ENCODE results near the gene ASIC2.

Gene ASIC2

DNA sequence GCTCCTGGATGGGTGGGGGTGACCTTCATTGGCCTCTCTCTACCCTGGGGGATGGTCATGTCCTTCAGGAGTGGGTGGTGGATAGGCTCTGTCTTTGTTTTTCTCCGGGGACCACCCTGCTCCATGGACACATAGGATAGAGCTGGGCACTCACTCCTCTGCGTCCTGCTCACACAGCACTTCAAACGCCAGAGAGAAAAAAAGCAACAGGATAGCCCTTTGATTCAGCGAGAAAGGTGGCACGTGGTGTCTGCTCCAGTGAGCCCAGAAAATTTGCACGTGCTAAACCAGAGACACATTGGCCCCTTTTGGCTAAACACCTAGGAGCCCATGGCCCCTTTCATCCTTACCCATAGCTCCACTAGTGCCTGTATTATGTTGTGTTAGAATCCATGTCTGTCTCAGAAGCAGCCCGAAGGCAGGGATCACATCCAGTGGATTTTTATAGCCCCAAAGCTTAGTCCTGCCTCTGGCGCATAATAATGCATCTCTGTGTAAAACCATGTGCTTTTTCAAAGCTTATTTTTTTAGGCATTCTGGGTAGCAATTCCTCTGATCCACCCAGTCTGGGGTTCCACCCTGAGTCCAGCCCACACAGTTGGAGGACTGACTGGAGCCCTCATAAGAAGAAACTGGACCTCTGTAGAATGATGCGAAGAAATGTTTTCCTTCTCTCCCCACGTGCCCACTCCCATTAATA is 90.1 kb downstream of the ASIC2 start:
- DNase-seq = no peak

DNA sequence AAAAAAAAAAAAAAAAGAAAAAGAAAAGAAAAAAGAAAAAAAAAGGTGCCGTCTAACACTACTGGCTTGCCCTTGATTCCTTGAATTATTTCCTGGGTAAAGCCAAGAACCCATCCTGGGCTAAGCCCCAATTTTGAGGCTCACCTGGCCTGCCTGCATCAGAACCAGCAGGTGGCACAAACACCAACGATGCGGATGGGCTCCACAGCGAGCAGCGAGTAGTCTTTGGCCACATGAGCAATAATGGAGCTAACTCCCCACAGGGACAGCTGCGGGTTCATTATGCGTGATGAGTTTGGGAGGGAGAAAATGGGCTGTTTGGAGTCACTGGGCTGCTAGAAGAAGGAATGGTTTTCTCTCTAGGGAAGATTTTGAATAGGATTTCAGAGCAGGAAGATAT is 91.1 kb downstream of the ASIC2 start:
- DNase-seq = no peak

DNA sequence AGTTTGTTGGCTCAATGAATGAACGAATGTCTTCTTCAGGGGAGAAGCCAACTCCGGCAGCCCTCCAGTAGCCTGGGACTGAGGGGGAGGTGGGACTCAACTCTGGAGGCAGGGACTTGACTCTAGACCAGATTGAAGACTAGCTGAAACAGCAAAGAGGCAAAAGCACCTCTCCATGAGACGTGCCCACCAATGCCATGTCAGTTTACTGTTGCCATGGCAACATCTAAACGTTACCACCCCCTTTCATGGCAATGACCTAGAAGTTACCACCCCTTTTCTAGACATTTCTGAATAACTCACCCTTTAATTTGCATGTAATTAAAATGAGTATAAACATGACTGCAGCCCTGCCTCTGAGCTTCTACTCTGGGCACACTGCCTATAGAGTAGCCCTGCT is 91.8 kb downstream of the ASIC2 start:
- no peak for DNase-seq

DNA sequence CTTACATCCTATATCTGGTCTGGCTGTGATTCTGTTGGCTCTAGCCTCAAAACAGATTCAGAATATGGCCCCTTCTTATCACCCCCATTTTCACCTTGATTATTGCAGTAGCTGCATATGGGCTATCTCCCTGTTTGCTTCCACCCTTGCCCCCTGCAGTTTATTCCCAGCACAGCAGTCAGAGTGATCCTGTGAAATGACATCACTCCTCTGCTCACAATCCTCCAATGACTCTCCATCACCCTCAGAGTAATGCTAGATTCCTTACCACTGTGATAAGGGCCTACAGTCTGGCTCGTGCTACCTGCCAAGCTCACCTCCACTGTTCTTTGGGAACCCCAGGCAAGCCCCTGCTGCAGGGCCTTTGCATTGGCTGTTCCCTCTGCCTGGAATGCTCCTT is 92.5 kb downstream of the ASIC2 start:
- peak; percentile 48 for DNase-seq

DNA sequence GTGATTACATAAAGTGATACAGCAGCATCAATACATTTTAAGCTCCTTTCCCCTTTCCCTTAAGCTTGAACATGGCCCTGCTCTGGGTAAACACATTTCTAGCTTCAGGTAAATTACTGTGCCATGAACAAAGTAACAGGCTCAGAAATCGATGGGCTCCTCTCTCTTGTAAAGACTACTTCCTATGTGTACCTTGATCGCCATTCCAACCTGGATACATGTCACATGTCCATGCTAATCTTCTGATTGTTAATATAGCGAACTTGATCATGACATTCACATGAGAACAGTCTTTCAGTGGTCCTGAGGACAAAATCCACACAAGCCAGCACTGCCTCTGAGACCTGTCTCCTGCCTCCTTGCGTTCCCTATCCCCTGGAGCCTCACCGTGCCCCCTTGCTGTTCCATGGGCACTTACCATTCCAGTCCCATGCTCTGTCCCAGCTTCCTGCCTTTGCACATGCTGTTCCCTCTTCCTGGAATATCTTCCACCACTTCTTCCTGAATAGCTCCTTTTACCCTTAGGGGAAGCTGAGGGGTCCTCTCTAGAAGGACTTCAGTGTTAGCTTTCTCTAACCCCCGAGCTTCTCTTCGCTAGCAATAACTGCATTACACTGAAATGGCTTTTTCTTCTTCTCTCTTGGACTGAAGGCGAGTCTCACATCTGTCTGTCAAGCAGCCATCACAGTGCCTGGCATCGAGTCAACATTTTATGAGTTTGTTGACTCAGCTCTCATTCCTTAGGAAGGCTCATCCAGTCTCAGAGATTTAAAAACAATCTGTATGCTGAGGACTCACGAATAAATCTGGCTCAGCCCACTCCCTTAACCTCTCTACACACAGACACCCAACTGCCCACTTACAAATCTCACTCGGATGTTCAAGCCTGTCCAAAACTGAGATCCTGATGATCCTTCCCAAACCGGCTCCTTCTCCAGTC is 93.3 kb downstream of the ASIC2 start:
- DNase-seq = peak; percentile 49

DNA sequence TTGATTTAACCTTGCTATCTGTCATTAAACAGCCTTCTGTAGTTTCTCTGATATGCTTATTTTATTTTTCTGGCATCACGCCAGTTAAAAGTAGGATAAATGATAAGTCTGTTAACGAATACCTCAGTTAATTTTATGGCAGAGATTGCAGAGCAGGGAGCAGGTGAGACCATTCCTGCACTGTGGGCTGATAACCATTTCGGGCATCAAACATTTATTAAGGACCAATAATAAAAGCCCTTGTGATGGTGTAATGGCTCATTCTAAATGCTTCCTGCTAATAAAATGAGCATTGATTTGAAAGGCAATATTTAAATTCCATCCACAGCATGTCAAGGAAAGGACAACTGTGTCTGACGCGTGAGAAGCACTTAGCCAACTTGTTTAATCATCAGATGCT is 94.1 kb downstream of the ASIC2 start:
- no peak for DNase-seq

DNA sequence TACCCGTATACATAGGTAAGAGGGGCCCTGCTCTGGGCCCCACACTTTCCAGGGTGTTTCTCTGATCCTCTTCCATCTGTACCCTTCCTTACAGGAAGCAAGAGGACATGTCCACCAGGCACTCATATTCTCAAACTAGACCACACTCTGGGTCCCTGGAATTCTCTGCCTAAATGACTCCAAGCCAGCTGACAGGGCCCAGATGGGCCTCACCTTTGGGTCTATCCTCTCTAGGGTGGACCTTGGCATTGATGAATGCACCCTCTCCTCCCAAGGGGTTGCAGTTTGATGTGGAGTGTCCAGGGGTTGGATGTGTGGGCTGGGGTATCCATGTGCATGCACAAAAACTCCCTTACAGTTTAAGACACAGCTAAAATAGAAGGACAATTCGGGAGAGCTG is 95.8 kb downstream of the ASIC2 start:
- DNase-seq = no peak

DNA sequence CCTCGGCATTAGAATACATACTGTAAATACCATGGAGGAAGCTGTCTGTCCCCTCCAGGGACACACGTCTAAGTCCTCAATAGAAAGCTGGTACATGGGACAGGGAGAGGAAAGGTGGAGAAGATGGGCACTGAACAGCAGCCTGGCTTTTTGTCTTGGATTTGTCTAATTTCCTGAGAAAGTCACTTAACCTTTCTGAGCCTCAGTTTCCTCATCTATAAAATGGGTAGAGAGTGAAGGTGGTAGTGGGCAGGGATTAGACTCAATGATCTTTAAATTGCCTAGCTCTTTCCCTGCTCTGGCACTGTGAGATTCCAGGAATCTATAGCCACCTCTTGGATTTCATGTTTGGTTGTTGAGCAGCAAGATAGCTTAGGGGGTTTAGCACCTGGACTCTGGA is 96.2 kb downstream of the ASIC2 start:
- DNase-seq = no peak

DNA sequence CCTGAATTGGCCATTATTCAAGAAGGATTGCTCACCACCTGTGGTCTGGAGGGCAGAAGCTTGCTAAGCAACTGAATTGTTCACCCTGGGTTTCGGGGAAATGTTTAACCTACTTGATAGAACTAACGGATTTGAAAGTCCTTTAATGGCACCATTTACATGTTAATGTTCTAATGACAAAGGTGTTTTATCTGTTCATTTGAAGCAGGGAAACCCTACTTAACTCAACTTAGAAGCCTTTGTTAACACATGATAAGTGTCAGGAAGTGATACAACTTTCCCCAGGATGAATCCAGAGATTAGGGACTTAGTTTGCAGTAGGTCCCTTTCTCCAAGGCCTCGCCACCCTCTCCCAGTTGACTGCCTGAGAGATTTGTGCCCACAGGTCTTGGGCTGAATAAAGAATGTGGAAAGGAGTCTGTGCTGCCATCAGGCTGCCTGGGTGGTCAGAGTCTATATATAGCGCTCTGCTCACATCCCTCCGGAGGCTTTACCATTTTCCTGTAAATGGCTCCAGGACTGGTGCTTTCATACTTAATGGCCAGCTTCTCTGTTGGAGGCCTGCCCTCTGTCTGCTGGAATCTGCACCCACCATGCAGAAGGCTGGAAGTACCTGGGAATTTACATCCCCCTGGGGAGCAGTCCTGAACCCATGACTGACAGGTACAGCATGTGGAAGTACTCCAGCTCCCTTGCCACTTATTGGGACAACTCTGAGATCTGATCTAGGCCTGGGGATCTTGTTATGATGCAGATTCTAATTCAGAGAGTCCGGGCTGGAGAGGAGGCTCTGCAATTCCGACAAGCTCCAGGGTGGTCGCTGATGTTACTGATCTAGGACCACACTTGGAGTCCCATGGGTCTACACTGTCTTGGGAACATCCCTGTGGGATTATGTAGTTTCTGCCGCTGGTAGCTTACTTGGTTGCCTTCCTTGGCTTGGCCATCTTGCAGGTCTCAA is 99.9 kb downstream of the ASIC2 start:
- peak; percentile 90 for DNase-seq

DNA sequence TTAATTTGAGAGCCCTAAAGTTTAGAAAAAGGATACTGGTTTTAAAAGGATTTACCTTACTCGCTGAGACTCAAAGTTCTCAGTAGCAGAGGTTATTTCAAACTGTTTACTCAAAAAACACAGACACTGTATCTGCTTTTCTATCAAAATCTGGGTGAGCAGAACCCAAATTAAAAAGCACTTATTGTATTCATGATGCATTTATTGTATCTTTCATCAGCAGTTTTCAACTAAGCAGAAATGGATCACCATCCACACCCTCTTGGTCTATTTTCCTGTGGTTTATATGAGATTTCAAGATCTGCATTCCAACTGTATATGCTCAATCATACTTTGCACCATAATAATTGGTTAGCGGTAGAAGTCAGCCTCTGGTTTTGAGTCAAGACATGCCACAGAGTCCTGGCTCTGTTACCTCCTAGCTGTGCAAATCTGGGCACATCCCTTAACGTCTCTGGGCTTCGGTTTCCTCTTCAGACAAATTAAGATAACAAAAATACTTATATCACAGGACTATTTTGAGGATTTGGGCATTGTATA is 109.5 kb downstream of the ASIC2 start:
- DNase-seq = no peak

DNA sequence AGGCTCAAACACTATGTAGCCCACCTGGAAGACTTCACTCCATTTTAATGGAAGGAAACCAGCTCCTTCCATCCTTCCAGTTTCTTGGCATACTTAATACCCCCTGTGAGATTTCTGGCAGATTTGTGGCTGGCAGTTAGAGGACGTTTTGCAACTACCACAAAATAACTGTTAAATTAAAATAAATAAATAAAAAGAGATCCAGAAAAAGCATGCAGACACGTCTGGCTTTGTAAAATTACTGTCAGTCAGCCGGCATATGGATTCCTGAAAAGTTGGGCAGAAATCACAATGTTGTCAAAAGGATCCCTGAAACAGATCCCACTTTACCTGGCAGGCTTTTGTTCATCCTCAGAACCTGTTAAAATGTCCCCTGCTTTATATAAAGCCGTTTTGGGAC is 113.9 kb downstream of the ASIC2 start:
- DNase-seq = no peak

DNA sequence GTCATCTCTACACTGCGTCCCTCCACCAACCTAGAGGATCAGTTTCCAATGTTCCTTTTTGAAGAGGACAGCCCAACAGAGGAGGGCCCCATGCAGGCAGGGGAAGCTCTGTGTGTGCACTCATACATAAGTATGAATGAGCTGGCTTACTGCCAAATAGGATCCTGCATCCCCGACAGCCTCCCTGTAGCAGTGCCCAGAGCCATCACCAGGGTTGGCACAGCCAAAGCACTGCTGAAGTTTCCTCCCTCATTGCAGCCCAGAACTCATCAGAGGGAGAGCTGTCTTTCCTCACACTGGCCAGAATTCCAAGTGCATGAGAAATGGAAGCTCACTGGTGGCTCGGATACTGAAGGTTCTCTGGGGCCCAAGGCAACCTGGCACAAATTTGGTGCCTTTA is 114.4 kb downstream of the ASIC2 start:
- no peak for DNase-seq

DNA sequence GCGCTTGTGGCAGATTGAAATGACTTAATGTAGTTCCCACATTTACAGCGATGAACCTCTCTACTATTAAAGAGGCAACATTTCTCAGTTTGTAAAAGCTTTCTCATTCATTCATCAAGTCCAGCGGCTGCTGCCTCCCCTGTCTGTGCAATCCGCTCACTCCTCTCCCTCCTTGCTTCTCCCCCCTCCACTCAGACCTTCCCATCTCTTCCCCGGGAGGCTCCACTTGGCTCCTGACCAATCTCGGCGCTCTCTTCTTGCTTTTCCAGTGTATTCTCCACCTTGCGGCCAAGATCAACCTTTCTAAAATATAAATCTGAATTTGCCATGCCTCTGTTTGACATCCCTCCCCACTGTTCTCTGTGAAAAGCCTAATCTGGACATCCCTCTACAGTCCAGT is 117.5 kb downstream of the ASIC2 start:
- DNase-seq = no peak

DNA sequence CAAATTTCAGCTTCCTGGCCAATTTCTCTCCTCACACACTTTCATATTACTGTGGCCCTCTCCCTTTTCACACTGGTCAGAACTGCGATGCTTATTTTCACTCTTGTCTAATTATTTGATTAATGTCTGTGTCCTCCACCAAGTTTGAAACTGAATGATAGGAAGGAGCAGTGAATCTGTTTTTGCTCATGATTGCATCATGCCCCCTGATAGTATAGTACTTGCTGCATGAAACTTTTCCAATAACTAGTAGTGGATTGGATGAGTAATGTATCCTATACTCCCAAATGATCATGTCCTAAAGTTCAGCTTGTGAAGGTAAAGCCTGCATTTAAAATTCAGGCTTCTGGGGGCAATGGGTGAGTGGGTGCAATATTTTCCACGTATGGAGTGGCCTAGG is 121.2 kb downstream of the ASIC2 start:
- DNase-seq = no peak

DNA sequence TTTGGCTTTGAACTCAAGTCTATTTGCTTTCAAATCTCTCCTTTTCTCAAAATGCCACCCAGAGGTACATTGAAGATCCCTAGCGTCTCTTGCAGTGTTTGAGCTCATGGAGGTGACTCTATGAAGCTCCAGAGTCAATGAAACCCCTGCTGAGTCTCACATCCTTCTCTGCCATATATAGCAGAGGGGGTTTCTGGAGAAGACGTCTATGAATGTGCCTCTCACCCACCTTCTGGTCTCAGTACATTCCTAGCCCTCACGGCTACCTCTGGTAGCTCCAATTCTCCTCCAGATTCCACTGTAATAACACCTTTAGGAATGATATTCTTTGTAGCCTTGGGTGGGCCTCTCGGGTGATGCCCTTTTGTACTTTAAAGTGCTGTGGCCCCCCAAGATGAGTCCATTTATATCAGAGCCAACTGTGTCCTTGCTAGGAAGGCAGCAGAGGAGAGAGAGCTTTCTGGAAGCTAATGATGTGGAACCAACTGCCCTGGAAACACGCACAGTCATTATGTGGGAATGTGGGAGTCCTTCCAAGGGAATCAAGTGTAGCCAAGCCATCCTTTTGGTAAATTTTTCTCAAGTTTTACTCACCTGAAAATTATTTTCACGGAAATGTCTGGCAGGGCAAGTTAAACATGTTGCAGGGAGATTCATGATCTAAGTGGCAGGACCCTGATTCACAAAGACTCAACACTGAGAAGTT is 123.4 kb downstream of the ASIC2 start:
- DNase-seq = peak; percentile 98

DNA sequence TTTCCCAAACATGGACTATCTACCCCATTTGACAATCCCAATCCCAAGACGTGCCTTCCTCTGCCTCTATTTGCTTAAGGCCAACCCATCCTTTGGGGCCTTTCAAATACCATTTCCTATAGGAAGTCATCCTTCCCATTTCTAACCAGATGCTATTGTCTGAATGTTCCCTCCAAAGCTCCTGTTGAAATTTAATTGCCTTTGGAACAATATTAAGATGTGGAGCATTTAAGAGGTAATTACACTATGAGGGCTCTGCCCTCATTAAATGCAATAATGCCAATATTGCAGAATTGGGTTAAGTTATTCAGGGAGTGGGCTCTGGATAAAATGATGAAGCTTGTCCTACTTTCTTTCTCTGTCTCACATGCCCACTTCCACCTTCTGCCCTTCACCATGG is 125.4 kb downstream of the ASIC2 start:
- no peak for DNase-seq

DNA sequence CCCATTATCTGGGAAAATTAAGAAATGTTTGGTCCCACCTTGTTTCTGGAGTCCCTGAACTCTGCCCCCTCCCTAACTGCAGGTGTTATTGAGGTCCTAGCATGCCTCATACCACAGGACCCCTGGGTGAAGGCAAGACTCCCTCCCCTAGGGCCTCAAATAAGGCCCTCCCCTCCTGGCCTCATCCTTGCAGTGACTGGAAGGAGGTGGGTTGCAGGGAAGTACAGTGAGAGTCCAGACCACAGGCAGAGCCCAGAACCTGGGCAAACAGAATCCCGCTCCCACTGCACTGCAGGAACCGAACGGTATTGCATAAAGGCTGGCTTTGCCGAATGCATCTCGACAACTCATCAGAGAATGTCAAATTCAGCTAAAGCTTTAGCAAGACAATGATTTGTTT is 126.6 kb downstream of the ASIC2 start:
- no peak for DNase-seq

DNA sequence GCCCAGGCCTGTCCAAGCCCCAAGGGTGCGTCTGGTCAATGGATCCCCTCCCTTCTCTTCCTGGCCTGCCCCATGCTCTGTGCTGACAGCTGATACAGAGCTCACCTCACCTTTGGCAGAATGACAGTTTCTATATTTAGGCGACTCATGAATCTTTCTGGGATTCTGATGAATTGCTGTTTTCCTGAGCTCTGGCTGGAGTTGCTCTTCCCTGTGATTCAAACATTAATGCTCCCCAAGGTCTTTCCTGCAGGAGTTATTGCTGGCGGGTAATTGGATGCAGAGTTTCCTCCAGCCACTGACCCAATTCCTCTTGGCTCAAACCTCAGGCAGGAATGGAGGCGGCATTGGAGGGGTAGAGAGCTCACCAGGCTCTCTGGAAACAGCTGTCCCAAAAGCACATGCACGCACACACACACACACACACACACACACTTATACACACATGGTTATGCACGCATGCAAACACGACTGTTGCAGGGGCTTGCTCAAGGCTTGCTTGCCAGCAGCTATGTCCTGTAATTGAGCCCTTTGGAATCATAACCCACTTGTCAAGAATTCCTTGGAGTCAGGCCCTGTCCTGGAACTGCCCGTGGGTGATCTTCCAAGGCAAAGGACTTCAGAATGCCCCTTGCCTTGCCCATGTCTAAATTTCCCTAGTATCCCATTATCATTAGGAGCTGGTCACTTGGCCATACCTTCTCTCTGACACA is 128.8 kb downstream of the ASIC2 start:
- DNase-seq = peak; percentile 79

DNA sequence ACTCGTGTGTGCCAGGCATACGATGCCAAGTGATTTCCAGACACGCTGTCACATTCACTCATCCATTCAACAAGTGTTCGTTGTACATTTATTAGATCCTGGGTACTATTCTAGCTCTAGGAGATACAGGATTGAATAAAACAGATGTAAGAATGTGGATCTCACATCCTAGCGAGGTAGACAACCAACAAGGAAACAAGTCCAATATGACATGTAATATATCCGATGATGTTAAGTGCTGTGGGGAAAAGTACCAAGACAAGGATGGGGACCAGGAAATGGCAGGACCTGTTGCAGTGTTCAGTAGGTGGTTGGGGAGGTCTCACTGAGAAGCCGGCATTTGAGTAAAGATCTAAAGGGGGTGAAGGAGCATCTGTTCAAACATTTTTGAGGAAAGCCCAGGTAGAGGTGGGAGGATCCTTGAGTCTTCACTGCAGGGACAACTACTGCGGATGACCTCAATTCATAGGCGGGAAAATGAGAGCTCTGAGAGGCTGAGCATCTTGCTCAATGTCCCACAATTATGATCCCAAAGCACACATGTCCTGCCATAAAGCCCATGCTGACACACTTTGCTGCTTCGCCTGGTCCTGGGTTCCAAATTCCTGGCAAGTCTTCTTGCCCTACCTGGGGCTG is 129.4 kb downstream of the ASIC2 start:
- DNase-seq = no peak

DNA sequence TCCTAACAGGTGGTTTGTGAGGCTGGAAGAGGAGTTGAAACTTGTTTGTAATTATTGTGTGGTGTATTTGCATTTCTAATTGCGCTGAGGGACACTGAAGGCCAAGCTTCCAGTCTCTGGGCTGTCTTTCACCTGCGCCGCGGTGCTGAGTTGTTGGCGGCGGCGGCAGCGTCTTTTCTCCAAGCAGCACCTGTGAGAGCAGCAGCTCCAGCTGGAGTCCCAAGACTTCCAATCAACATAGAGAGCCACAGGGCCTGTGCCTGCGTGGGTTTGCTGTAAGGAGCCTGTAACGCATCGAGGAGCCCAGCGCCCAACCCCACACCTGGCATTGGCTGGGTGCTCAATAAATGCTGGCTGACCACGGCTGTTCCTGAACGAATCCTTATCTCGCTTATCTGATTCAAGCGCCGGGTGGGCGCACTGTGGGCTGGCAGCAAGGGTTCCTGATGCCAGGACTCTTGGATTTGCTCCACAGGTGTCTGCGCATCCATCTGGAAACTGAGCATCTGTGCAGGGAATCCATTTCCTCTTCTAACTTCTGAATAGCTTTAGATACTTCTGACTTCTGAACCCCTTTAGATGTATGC is 138.1 kb downstream of the ASIC2 start:
- DNase-seq = no peak

DNA sequence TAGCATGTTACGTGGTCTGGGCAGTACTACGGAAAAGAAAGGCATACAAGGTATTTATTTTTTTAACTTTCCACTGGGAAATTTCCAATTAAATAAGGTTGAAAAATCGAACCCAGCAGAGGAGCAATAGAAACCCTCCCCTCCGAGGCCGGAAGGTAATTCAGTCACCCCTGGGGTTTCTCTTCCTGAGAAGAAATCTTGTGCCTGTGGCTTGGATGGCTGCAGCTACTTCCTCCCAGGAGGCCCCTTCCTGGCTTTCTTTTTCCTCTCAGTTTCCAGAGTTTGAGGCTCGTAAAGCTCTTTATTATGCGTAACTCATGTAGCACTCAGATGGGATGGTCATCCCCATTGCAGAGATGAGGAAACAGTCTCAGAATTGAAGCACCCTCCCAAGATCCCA is 140.3 kb downstream of the ASIC2 start:
- no peak for DNase-seq

Measured in kidney glomerular epithelial cell (primary cell).